ENCODE measurements around the gene PRELID2. TPM values are rescaled to one million over a fixed set of nuclear protein-coding genes. Genes with fewer than 3 reads are reported as not detected.

The PRELID2 gene
- total RNA-seq, 1 donor from 2014 or later = 23.5 TPM

GRCh38 chr5:145856285-145856818 is 21.2 kb upstream of the PRELID2 start:
- TF ChIP-seq, protein P1, sequence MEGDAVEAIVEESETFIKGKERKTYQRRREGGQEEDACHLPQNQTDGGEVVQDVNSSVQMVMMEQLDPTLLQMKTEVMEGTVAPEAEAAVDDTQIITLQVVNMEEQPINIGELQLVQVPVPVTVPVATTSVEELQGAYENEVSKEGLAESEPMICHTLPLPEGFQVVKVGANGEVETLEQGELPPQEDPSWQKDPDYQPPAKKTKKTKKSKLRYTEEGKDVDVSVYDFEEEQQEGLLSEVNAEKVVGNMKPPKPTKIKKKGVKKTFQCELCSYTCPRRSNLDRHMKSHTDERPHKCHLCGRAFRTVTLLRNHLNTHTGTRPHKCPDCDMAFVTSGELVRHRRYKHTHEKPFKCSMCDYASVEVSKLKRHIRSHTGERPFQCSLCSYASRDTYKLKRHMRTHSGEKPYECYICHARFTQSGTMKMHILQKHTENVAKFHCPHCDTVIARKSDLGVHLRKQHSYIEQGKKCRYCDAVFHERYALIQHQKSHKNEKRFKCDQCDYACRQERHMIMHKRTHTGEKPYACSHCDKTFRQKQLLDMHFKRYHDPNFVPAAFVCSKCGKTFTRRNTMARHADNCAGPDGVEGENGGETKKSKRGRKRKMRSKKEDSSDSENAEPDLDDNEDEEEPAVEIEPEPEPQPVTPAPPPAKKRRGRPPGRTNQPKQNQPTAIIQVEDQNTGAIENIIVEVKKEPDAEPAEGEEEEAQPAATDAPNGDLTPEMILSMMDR (IDR thresholded peaks at IDR 0.05) = no peak
- Histone ChIP-seq H3K36me3 (no peaks in the 10 kb centered on the region), H3K9me3 (no peaks in the 10 kb centered on the region), H3K4me1 (peaks cover 2 to 4% of the 10 kb centered on the region in 2 donors), H3K27me3 (no peaks in the 10 kb centered on the region), H3K27ac (peak overlapping the region in 1 of 2 donors; percentile 14), H3K4me3 (peak overlapping the region; percentile 60 to 62)
- peak in 1 of 2 donors; percentile 72 for DNase-seq (ENCODE audit: low spot score in 2 of 2)
- intact Hi-C loops (cut with DNase I) = loop anchor here (5.0 kb wide), 1 partner anchor 191 kb away; no protein-coding TSS in a partner anchor

DNA sequence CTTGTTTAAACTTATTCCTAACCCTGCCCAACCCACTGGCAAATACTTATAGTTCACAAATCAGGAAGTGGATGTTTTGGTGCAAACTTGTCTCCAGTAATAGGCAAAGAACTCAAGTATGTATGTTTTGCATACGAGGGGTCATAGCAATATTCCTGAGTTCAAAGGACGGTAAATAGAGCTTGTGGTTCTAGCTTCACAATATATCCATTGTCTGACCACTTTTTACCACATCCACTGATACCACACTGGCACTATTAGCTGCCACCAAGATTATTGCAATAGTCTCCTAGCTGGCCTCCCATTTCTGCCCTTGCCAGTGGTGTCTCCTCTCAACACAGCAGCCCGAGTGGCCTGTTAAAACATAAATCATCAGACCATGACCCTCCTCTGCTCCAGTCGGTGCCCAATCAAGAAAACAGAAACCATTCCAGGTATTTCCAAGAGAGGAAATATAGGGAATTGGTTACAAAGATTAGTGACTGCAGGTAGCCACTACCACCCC is 20.7 kb upstream of the PRELID2 start:
- no peak for DNase-seq (ENCODE audit: low spot score in 2 of 2)
- Histone ChIP-seq H3K36me3 (no peaks in the 10 kb centered on the region), H3K4me1 (peaks cover 2 to 4% of the 10 kb centered on the region in 2 donors), H3K27ac (peak overlapping the region in 1 of 2 donors; percentile 14), H3K27me3 (no peaks in the 10 kb centered on the region), H3K4me3 (peak overlapping the region; percentile 60 to 62), H3K9me3 (no peaks in the 10 kb centered on the region)
- intact Hi-C loops (cut with DNase I) = loop anchor here (5.0 kb wide), 1 partner anchor 191 kb away; no protein-coding TSS in a partner anchor
- TF ChIP-seq, protein P1 (IDR thresholded peaks at IDR 0.05) = no peak

GRCh38 chr5:145854651-145855258 is 19.6 kb upstream of the PRELID2 start:
- Histone ChIP-seq H3K4me1 (peaks cover 2 to 4% of the 10 kb centered on the region in 2 donors), H3K27me3 (no peaks in the 10 kb centered on the region), H3K9me3 (no peaks in the 10 kb centered on the region), H3K27ac (no peak overlapping the region), H3K4me3 (no peak overlapping the region), H3K36me3 (no peaks in the 10 kb centered on the region)
- intact Hi-C loops (cut with DNase I) = loop anchor here (5.0 kb wide), 1 partner anchor 193 kb away; no protein-coding TSS in a partner anchor
- TF ChIP-seq, protein P1 (IDR thresholded peaks at IDR 0.05) = no peak
- no peak for DNase-seq (ENCODE audit: low spot score in 2 of 2)

- no peaks in the 10 kb centered on the region for H3K9me3 ChIP-seq
- H3K36me3 ChIP-seq = no peaks in the 10 kb centered on the region
- DNase-seq (ENCODE audit: low spot score in 2 of 2) = no peak
- no peaks in the 10 kb centered on the region for H3K27me3 ChIP-seq
- peaks cover 2 to 4% of the 10 kb centered on the region in 2 donors for H3K4me1 ChIP-seq
- TF ChIP-seq, protein P1 (IDR thresholded peaks at IDR 0.05) = no peak
- intact Hi-C loops (cut with DNase I) = no loop called here
- H3K27ac ChIP-seq = no peak overlapping the region
- H3K4me3 ChIP-seq = no peak overlapping the region
These were observed 18.7 kb upstream of the PRELID2 start for GRCh38 chr5:145853781-145854376.

GRCh38 chr5:145852990-145853389 is 17.8 kb upstream of the PRELID2 start:
- Histone ChIP-seq H3K27ac (no peak overlapping the region), H3K36me3 (no peaks in the 10 kb centered on the region), H3K27me3 (no peaks in the 10 kb centered on the region), H3K4me3 (no peak overlapping the region), H3K9me3 (no peaks in the 10 kb centered on the region), H3K4me1 (peaks cover 2 to 4% of the 10 kb centered on the region in 2 donors)
- intact Hi-C loops (cut with DNase I) = no loop called here
- TF ChIP-seq, protein P1 (IDR thresholded peaks at IDR 0.05) = no peak
- DNase-seq (ENCODE audit: low spot score in 2 of 2) = no peak

Data from ascending aorta (tissue), 2 donors.